Left lobe of liver (tissue), 2 donors: ENCODE data around the gene PCNX4. TPM values are rescaled to one million over a fixed set of nuclear protein-coding genes. Genes with fewer than 3 reads are reported as not detected.
"Not testable (repeated sequence)": the region's sequence is repeated elsewhere in the genome, so short reads cannot be mapped to it uniquely, and the experiment has no call there.

Experiments
- ATAC-seq: fragments of 200-7000 bp; cut with Tn5 transposase; one replicate; pipeline ENCODE4 v1.9.1; 2020; ENCODE audit warnings: mild to moderate bottlenecking, moderate library complexity
- DNase-seq: peaks from one replicate; pipeline ENCODE4 v3.0.0-alpha.2; 2020; ENCODE audit warnings: low spot score
- total RNA-seq: library from RNA; stranded (reverse); gene quantifications from one replicate; pipeline ENCODE4 v1.2.1, GENCODE V29; 2021
- donor health status: DM: no; HTN: no; CAD: no; lungs with moderate emphysema.
- donor health status: DM: no; HTN: yes; CAD: no.

Gene PCNX4
- total RNA-seq, 1 donor from 2014 or later = 17.4 TPM

DNA sequence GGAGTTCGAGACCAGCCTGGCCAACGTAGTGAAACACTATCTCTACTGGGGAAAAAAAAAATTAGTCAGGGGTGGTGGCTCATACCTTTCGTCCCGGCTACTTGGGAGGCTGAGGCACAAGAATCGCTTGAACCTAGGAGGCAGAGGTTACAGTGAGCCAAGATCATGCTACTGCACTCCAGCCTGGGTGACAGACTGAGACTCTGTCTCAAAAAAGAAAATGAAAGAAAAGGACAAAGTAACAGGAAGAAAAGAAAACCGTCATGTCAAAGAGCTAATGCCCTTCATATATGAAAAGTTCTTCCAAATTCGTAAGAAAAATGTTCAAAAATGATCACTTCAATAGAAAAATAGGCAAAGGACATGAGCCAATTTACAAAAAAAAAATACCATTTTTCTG lies 8.1 kb downstream of the PCNX4 start:
- not testable (repeated sequence) for DNase-seq, ATAC-seq

GRCh38 chr14:60101786-60102185 lies 10.1 kb downstream of the PCNX4 start:
- ATAC-seq = no peak
- DNase-seq = no peak

DNA sequence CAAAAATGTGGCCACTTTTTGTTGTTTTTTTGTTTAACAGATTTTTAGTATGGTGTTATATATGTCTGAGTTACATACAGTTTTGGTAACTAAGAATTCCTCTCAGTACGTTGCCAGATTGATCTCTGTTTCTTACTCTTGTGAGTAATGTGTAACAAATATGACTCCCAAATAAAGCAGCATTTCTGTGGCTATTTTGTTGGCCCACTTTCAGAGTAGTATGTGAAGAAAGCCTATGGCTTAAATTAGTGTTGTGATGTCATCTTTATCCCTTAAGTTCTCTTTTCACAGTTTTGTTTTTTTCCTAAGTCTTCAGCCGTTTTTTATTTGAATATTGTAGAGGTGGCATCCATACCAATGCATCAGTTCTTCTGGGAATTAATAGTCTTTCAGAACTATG lies 10.7 kb downstream of the PCNX4 start:
- no peak for DNase-seq
- no peak for ATAC-seq

DNA sequence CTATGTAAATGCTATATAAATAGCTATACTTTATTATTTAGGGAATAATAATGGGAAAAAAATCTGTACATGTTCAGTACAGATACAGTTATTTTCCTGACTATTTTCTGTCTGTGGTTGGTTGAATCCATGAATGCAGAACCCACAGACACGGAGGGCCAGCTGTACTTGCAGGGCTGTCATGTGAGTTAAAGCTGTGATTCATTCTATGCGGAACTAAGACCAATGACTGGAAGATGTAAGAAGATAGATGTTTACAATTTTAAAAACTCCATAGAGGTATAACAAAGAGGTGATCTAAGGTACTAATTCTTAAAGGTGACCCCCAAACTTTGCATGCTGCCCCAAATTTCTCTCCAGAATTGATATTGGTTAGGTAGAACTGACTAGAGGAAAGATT lies 14.6 kb downstream of the PCNX4 start:
- ATAC-seq (no peak), DNase-seq (no peak)

DNA sequence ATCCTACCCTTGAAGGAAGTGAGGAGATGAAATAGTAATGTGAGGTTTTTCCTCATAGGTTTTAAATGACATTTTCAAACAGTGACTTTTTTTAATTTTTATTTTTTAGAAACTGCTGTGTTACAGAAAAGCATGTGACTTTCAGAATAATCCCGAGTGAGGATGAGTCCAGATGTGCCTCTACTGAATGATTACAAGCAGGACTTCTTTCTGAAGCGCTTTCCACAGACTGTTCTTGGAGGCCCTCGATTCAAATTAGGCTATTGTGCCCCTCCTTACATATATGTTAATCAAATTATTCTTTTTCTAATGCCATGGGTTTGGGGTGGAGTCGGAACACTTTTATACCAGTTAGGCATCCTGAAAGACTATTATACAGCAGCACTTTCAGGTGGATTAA lies 15.8 kb downstream of the PCNX4 start:
- no peak for ATAC-seq
- no peak for DNase-seq

- DNase-seq (no peak), ATAC-seq (no peak)
Measured at GRCh38 chr14:60111732-60112131, 20.0 kb downstream of the PCNX4 start.

DNA sequence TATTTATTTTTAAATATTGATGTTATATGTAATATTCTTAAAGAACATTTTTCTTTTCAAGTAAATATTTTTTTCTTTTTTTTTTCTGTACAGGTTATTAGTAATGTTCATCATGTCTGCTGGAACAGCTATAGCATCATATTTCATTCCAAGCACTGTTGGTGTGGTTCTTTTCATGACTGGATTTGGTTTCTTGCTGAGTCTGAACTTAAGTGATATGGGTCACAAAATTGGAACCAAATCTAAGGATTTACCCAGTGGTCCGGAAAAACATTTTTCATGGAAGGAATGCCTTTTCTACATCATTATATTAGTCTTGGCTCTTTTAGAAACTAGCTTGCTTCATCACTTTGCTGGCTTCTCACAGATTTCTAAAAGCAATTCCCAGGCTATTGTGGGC lies 23.2 kb downstream of the PCNX4 start:
- DNase-seq (no peak), ATAC-seq (no peak)

DNA sequence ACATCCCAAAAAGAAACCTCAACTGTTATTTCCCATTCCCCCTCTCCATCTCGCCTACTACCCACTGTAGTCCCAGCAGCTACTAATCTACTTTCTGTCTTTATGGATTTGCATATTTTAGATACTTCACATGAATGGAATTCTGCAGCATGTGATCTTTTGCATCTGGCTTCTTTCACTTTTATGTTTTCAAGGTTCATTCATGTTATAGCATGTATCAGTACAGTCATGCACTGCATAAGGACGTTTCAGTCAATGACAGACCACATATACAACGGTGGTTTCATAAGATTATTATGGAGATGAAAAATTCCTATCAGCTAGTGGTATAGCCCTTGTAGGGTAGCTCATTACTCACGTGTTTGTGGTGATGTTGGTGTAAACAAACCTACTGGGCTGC lies 24.5 kb downstream of the PCNX4 start:
- DNase-seq (no peak), ATAC-seq (no peak)

DNA sequence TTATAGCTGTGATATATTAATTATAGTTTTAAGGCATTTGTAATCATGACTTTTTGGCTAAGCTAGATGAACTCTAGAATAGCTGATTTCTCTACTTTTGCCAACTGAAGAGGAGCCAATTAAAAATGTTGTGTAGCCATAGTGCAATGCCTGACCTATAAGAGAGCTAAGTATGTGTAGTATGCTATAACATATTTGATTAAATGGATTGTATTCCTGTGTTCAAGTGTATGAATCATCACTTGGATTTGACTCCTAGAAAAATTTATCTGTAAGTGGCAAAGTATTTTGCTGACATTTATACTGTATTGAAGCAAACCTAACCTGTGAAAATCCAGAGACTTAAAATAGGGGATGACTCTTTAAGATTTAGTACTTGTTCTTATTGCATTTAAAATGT lies 34.2 kb downstream of the PCNX4 start:
- ATAC-seq (no peak), DNase-seq (no peak)

GRCh38 chr14:60133487-60133886 lies 41.8 kb downstream of the PCNX4 start:
- DNase-seq = no peak
- ATAC-seq = no peak

- ATAC-seq (no peak), DNase-seq (no peak)
Measured at GRCh38 chr14:60134702-60135101, 43.0 kb downstream of the PCNX4 start.

GRCh38 chr14:60151715-60152114 lies 60.0 kb downstream of the PCNX4 start:
- DNase-seq = no peak
- peak; percentile 68 for ATAC-seq

GRCh38 chr14:60153991-60154390 lies 62.3 kb downstream of the PCNX4 start:
- no peak for ATAC-seq
- DNase-seq = no peak

DNA sequence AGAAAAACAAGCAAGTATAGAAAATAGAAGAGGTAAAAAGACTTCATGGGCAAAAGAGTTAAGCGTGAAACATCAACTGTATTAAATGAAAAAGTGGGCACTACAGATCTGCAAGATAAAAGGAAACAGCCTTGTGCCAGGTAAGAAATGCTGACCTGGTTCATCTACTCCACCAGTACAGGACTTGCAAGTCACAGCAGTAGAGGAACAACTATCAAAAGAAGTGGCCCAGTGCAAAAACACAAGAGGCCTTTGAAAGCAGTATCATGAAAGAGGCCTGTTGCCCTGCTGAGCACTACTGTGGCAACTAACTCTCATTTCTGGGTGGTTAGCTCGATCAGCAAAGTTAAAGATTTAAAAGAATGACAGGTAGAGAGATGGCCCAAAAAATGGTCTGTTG lies 62.9 kb downstream of the PCNX4 start:
- DNase-seq (no peak), ATAC-seq (no peak)

- DNase-seq (no peak), ATAC-seq (no peak)
Measured at GRCh38 chr14:60160422-60160821, 68.7 kb downstream of the PCNX4 start.

DNA sequence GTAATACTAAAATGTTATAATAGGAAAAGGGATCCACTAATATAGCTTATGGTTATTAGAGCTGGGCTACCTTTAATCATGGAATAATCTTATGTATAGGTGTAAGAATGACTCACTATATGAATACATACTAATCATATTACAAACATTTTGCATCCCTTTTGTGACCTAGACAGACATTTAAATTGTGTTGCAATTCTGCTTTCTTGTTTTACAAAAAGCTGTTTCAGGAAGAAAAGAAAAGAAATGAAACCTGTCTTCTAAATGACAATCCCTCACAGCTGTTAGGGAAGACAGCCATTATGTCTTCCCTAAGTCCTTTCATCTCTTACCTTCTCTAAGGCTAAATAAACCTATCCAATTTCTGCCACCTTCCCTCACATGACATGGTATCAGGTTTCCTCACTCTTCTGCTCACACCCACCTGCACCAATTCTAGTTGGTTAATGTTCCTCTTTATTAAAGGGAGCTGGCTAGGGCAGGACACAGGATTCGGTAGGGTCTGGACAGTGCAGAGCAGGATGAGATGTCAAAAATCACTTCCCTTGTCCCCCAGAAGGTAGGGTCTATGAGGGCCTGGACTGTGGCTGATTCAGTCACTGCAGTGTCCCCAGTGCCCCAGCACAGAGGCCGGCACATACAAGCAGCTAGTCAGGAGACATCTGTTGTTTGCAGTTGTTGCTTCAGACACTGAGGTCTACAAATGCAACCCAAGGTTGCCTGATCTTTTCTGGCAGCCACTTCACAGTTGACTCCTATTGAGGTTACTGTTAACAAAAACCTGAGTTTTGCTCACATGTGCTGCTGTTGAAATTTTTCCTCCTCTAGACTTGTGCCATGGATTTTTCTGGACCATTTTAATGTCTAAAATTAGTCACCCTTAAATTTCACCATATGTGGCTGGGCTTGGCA lies 69.7 kb downstream of the PCNX4 start:
- DNase-seq (peak; percentile 78), ATAC-seq (peak; percentile 65)

GRCh38 chr14:60163693-60164092 lies 72.0 kb downstream of the PCNX4 start:
- DNase-seq (no peak), ATAC-seq (no peak)

GRCh38 chr14:60164404-60164711 lies 72.6 kb downstream of the PCNX4 start:
- DNase-seq (no peak), ATAC-seq (peak; percentile 9)

DNA sequence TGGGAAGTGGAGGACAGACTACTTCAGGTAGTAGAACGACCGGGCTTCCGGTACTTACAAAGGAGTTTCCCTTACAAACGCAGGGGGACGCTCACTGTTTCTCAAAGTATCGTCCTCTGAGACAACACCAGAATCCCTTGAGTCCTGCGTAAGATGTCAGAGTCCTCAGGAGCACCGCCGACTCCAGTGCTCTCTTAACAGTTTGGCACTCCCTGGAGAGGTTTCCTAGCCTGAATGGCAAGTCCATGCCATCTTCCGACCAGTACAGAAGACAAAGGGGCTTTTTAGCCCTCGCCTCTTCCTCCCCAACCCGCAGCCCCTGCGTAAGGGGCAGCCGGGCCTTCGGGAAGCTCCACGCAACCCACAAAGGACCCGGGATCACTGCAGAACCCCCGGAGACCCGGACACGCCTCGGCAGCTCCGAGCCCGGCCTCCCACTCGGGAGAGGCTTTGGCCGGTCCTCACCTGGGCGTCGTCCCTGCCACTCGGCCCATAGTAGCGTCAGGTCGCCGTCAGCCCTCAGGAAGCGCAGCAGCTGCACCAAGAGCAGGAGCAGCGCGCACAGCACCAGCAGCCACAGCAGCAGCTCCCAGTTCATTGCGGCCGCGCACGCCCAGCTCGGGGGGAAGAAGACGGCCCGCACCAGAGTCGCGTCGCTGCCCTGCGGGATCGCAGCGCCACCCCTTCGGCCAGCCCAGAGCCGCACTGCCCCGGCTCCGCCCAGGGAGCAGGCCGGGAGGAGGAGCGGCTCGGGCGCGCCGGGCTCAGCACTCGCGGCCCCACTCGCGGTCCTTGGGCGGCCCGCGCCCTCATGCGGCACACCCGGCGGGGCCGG lies 73.2 kb downstream of the PCNX4 start, which contains the start of gene DHRS7:
Gene DHRS7, minus strand, starts transcription at position 687 of the 835 bp plus-strand sequence. Its CDS starts 89 bp downstream, at position 598.
- peak; percentile 95 for ATAC-seq
- DNase-seq = peak; percentile 89

GRCh38 chr14:60165547-60165876 lies 73.8 kb downstream of the PCNX4 start:
- DNase-seq = no peak
- no peak for ATAC-seq

- ATAC-seq (no peak), DNase-seq (no peak)
Measured at GRCh38 chr14:60166142-60166541, 74.4 kb downstream of the PCNX4 start.

GRCh38 chr14:60169722-60170121 lies 78.0 kb downstream of the PCNX4 start:
- ATAC-seq (no peak), DNase-seq (no peak)
